OCI-LY7 (cell line): ENCODE data around the gene NEUROG1. TPM values are rescaled to one million over a fixed set of nuclear protein-coding genes. Genes with fewer than 3 reads are reported as not detected.

ENCODE experiments used
- BruUV-seq: library from RNA; stranded (reverse); fragments of 400-500 nt; replicated peaks from 2 replicates; lab custom pipeline; 2021; lab: Mats Ljungman, UMichigan
- CTCF ChIA-PET: fragments of 300-600 bp; sonication (Branson Sonifier 250); formaldehyde crosslinking; loops from one replicate; lab custom pipeline; 2022; ENCODE audit warnings: antibody characterized with exemption; ENCODE audit not compliant: unreplicated experiment; lab: Charles Lee
- POLR2A ChIA-PET: fragments of 300-600 bp; sonication (Branson Sonifier 250); formaldehyde crosslinking; loops from one replicate; lab custom pipeline; 2022; ENCODE audit warnings: antibody characterized with exemption; lab: Charles Lee
- DNase-seq: peaks from one replicate; pipeline ENCODE4 v3.0.0-alpha.2; 2015; ENCODE audit warnings: low spot score
- H2AFZ ChIP-seq: fragments of 200-600 bp; sonication (generic), shearing (Covaris generic); 2 replicates; pipeline ENCODE4 v1.6.1; 2014; ENCODE audit warnings: mild to moderate bottlenecking, antibody characterized with exemption, low read length, moderate library complexity
- H3K27ac ChIP-seq: fragments of 200-600 bp; sonication (generic); 2 replicates; pipeline ENCODE4 v1.5.1; 2014; ENCODE audit warnings: mixed run types, low read depth, mild to moderate bottlenecking, moderate library complexity, low read length, inconsistent platforms; ENCODE audit not compliant: poor library complexity, severe bottlenecking
- H3K36me3 ChIP-seq: fragments of 200-600 bp; sonication (generic); 2 replicates; pipeline ENCODE4 v1.6.1; 2014; ENCODE audit warnings: mild to moderate bottlenecking, antibody characterized with exemption, low read length, moderate library complexity, mixed read lengths; ENCODE audit not compliant: insufficient read depth
- H3K4me1 ChIP-seq: fragments of 200-600 bp; sonication (generic); 2 replicates; pipeline ENCODE4 v1.5.1; 2014; ENCODE audit warnings: mild to moderate bottlenecking, low read length; ENCODE audit not compliant: insufficient read depth, poor library complexity, severe bottlenecking
- H3K4me2 ChIP-seq: fragments of 200-600 bp; sonication (generic); 2 replicates; pipeline ENCODE4 v1.6.1; 2014; ENCODE audit warnings: mild to moderate bottlenecking, low read length
- H3K4me3 ChIP-seq: fragments of 200-600 bp; sonication (generic); 2 replicates; pipeline ENCODE4 v1.5.1; 2014; ENCODE audit warnings: mild to moderate bottlenecking, low read depth, low read length; ENCODE audit not compliant: poor library complexity, severe bottlenecking
- H3K79me2 ChIP-seq: fragments of 200-600 bp; sonication (generic); 2 replicates; pipeline ENCODE4 v1.6.1; 2016; ENCODE audit warnings: low read depth, mild to moderate bottlenecking, low read length, moderate library complexity, mixed read lengths; ENCODE audit not compliant: insufficient read depth
- H3K9me2 ChIP-seq: fragments of 200-600 bp; sonication (generic); 2 replicates; pipeline ENCODE4 v1.6.1; 2016; ENCODE audit warnings: mild to moderate bottlenecking, low read length, mixed read lengths; ENCODE audit not compliant: insufficient read depth
- H3K9me3 ChIP-seq: fragments of 200-600 bp; sonication (generic); 2 replicates; pipeline ENCODE4 v1.6.1; 2014; ENCODE audit warnings: mild to moderate bottlenecking, mixed run types, low read length, mixed read lengths
- H4K20me1 ChIP-seq: fragments of 200-600 bp; sonication (generic); 2 replicates; pipeline ENCODE4 v1.6.1; 2014; ENCODE audit warnings: mild to moderate bottlenecking, antibody characterized with exemption, low read length, moderate library complexity, mixed read lengths; ENCODE audit not compliant: insufficient read depth
- EZH2phosphoT487 ChIP-seq: fragments of 200-600 bp; sonication (generic); IDR thresholded peaks from 2 replicates; pipeline ENCODE4 v1.6.1; 2018; ENCODE audit warnings: low read depth, borderline replicate concordance, mild to moderate bottlenecking, mixed run types, antibody characterized with exemption, low read length, moderate library complexity, mixed read lengths
- intact Hi-C: fragments of 100-400 bp; cut with micrococcal nuclease; formaldehyde crosslinking; loops from one replicate; pipeline ENCODE4 v1.10.0; 2022; ENCODE audit not compliant: unreplicated experiment
- total RNA-seq, 2 experiments: library from RNA; depleted of rRNA in 1 of 2; stranded (reverse); fragments of >200 nt in 1 of 2; shearing (Covaris generic) in 1 of 2; gene quantifications; 2 replicates each; pipeline ENCODE4 v1.2.3, GENCODE V29; 2014 to 2022
- TF ChIP-seq, protein P1 (sequence below): fragments of 200-600 bp; sonication (generic); conservative IDR thresholded peaks from 2 replicates; pipeline ENCODE4 v1.5.1; 2014; ENCODE audit warnings: mild to moderate bottlenecking, antibody characterized with exemption, low read length, moderate library complexity, mixed read lengths

Gene NEUROG1
- total RNA-seq, 2 experiments from 2014 or later, result not detected

- Histone ChIP-seq H4K20me1 (no peaks in the 10 kb centered on the region), H3K36me3 (no peaks in the 10 kb centered on the region), H3K27ac (no peak overlapping the region), H3K4me3 (no peak overlapping the region), H3K4me2 (no peak overlapping the region), H3K9me3 (no peaks in the 10 kb centered on the region), H3K9me2 (no peaks in the 10 kb centered on the region), H3K79me2 (no peaks in the 10 kb centered on the region), H2AFZ (no peak overlapping the region), H3K4me1 (no peaks in the 10 kb centered on the region)
- no peak for DNase-seq
- intact Hi-C loops, result no loop called here
- ChIA-PET CTCF (no interaction called here), POLR2A (interaction anchor here (0.6 kb wide), 2 partner anchors 50 to 97 kb away, joined by 4 to 7 read pairs; no protein-coding TSS in a partner anchor)
- no peak for TF ChIP-seq EZH2phosphoT487
- TF ChIP-seq, protein P1, sequence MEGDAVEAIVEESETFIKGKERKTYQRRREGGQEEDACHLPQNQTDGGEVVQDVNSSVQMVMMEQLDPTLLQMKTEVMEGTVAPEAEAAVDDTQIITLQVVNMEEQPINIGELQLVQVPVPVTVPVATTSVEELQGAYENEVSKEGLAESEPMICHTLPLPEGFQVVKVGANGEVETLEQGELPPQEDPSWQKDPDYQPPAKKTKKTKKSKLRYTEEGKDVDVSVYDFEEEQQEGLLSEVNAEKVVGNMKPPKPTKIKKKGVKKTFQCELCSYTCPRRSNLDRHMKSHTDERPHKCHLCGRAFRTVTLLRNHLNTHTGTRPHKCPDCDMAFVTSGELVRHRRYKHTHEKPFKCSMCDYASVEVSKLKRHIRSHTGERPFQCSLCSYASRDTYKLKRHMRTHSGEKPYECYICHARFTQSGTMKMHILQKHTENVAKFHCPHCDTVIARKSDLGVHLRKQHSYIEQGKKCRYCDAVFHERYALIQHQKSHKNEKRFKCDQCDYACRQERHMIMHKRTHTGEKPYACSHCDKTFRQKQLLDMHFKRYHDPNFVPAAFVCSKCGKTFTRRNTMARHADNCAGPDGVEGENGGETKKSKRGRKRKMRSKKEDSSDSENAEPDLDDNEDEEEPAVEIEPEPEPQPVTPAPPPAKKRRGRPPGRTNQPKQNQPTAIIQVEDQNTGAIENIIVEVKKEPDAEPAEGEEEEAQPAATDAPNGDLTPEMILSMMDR, result no peak
- no TSS peak for BruUV-seq
These were observed 29.8 kb downstream of the NEUROG1 start for GRCh38 chr5:135505973-135506372.

GRCh38 chr5:135504376-135504775 lies 31.4 kb downstream of the NEUROG1 start:
- intact Hi-C loops, result no loop called here
- TF ChIP-seq, protein P1, result no peak
- TF ChIP-seq EZH2phosphoT487, result no peak
- Histone ChIP-seq H2AFZ (no peak overlapping the region), H3K79me2 (no peaks in the 10 kb centered on the region), H3K36me3 (no peaks in the 10 kb centered on the region), H3K4me2 (no peak overlapping the region), H3K4me3 (no peak overlapping the region), H3K9me3 (no peaks in the 10 kb centered on the region), H4K20me1 (no peaks in the 10 kb centered on the region), H3K4me1 (no peaks in the 10 kb centered on the region), H3K9me2 (no peaks in the 10 kb centered on the region), H3K27ac (no peak overlapping the region)
- ChIA-PET POLR2A (no interaction called here), CTCF (no interaction called here)
- no peak for DNase-seq
- BruUV-seq, result no TSS peak

DNA sequence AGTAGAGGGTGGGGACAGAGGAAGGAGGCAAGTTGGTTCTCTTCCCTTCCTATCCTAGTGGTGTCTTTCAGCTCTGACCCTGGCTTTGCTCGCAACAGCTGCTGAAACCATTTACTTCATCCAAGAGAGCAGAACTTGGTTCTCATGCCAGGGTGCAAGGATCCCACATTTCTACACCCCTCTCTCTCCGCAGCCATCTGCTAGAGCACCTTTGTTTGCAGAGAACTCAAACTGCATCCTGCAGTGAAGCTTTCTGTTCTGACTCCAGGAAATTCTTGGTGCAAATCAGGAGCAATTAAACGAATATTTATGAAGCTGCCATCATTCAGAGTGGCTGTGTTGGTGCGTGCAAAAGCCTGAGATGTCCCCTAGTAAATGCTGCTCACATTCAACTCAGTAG lies 31.9 kb downstream of the NEUROG1 start:
- intact Hi-C loops, result no loop called here
- no peak for DNase-seq
- Histone ChIP-seq H3K9me3 (no peaks in the 10 kb centered on the region), H3K4me1 (no peaks in the 10 kb centered on the region), H3K4me3 (no peak overlapping the region), H3K36me3 (no peaks in the 10 kb centered on the region), H3K9me2 (no peaks in the 10 kb centered on the region), H2AFZ (no peak overlapping the region), H4K20me1 (no peaks in the 10 kb centered on the region), H3K27ac (no peak overlapping the region), H3K79me2 (no peaks in the 10 kb centered on the region), H3K4me2 (no peak overlapping the region)
- no TSS peak for BruUV-seq
- ChIA-PET POLR2A (no interaction called here), CTCF (no interaction called here)
- TF ChIP-seq, protein P1, result no peak
- TF ChIP-seq EZH2phosphoT487, result no peak
